Measurements from ENCODE around the gene IMPDH1.

DNA sequence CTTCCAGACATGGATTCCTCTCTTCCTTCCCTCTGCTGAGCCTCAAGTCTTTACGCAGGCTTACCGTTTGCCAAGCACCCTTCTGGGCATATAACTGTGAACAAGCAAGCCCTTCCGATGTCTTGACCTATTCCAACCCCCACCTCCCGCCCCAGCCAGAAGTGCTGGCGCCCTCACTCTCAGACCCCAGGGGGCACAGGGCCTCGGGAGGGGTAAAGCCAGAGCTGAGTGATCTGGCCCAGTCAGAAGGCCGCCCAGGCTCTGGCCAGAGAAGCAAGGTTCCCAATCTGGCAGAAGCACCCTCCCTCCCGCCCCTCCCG, 49.5 kb downstream of the IMPDH1 start:
- TF ChIP-seq, protein P1, sequence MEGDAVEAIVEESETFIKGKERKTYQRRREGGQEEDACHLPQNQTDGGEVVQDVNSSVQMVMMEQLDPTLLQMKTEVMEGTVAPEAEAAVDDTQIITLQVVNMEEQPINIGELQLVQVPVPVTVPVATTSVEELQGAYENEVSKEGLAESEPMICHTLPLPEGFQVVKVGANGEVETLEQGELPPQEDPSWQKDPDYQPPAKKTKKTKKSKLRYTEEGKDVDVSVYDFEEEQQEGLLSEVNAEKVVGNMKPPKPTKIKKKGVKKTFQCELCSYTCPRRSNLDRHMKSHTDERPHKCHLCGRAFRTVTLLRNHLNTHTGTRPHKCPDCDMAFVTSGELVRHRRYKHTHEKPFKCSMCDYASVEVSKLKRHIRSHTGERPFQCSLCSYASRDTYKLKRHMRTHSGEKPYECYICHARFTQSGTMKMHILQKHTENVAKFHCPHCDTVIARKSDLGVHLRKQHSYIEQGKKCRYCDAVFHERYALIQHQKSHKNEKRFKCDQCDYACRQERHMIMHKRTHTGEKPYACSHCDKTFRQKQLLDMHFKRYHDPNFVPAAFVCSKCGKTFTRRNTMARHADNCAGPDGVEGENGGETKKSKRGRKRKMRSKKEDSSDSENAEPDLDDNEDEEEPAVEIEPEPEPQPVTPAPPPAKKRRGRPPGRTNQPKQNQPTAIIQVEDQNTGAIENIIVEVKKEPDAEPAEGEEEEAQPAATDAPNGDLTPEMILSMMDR (IDR thresholded peaks at IDR 0.05; ENCODE audit: low read length) = no peak
- TF ChIP-seq EZH2 (optimal IDR thresholded peaks at IDR 0.05; ENCODE audit: low read depth, low read length) (no peak), EZH2phosphoT487 (IDR thresholded peaks at IDR 0.05; ENCODE audit: low read length) (no peak)
